GM23248 (cell line): ENCODE data around the gene PID1.

Experiments used
- EZH2 ChIP-seq: fragments of 200-600 bp; sonication (generic); IDR thresholded peaks from 2 replicates; pipeline ENCODE4 v1.6.1; 2018; ENCODE audit warnings: antibody characterized with exemption, mild to moderate bottlenecking; ENCODE audit not compliant: insufficient read depth, poor library complexity, severe bottlenecking
- EZH2phosphoT487 ChIP-seq: fragments of 200-600 bp; sonication (generic); IDR thresholded peaks from 2 replicates; pipeline ENCODE4 v1.6.1; 2018; ENCODE audit warnings: antibody characterized with exemption, moderate library complexity, mild to moderate bottlenecking, low read depth; ENCODE audit not compliant: insufficient read depth

GRCh38 chr2:229212241-229212640 is 58.8 kb downstream of the PID1 start:
- TF ChIP-seq EZH2: no peak
- no peak for TF ChIP-seq EZH2phosphoT487
